ENCODE data around the gene SLIT3.
"Not testable (repeated sequence)": the region's sequence is repeated elsewhere in the genome, so short reads cannot be mapped to it uniquely, and the experiment has no call there.

Gene SLIT3

GRCh38 chr5:169149317-169149716 is 151.6 kb downstream of the SLIT3 start:
- H3K27ac ChIP-seq: no peak overlapping the region
- TF ChIP-seq, protein P1, sequence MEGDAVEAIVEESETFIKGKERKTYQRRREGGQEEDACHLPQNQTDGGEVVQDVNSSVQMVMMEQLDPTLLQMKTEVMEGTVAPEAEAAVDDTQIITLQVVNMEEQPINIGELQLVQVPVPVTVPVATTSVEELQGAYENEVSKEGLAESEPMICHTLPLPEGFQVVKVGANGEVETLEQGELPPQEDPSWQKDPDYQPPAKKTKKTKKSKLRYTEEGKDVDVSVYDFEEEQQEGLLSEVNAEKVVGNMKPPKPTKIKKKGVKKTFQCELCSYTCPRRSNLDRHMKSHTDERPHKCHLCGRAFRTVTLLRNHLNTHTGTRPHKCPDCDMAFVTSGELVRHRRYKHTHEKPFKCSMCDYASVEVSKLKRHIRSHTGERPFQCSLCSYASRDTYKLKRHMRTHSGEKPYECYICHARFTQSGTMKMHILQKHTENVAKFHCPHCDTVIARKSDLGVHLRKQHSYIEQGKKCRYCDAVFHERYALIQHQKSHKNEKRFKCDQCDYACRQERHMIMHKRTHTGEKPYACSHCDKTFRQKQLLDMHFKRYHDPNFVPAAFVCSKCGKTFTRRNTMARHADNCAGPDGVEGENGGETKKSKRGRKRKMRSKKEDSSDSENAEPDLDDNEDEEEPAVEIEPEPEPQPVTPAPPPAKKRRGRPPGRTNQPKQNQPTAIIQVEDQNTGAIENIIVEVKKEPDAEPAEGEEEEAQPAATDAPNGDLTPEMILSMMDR (conservative IDR thresholded peaks at IDR 0.05): peak; percentile 28; the same call in 1 of the 2 replicates

DNA sequence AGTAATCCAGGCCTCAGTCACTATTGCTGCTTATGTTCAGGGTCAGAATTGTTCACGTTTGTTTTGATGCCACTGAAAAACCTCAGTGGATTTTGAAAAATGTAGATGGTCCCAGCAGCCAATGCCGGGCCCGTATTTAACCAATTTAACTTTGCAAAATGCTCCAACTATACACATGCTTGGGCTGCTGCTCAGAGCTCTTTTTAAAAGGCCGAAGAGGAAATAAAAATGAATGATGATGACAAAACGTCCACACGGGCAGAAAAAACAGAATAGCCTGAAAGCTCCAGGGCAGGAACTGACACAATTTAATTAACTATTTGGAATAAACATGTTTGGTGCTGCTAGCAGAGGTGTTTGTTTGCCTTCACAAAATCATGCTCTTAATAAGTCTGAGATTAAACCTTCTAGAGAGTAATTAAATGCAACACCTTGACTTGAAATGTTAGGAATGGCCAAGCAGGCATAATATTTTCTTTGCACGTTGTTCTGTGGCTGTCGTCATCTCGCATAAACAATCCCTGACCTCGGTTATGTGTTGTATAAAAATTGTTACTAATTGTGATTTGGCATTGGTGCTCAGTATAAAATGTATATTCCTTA is 152.7 kb downstream of the SLIT3 start:
- TF ChIP-seq, protein P1 (conservative IDR thresholded peaks at IDR 0.05): no peak
- H3K27ac ChIP-seq: no peak overlapping the region

GRCh38 chr5:169147534-169147933 is 153.4 kb downstream of the SLIT3 start:
- no peak overlapping the region for H3K27ac ChIP-seq
- TF ChIP-seq, protein P1 (conservative IDR thresholded peaks at IDR 0.05): no peak

- TF ChIP-seq, protein P1 (conservative IDR thresholded peaks at IDR 0.05): no peak
- H3K27ac ChIP-seq: no peak overlapping the region
Observed at GRCh38 chr5:169146158-169146557, 154.8 kb downstream of the SLIT3 start.

GRCh38 chr5:169142264-169142970 is 158.5 kb downstream of the SLIT3 start:
- H3K27ac ChIP-seq: peak overlapping the region; percentile 43
- TF ChIP-seq, protein P1 (conservative IDR thresholded peaks at IDR 0.05): 0 out of 2 replicates have a peak, but pooled peaks have one; percentile 17

GRCh38 chr5:169140215-169140614 is 160.7 kb downstream of the SLIT3 start:
- not testable (repeated sequence) for H3K27ac ChIP-seq

GRCh38 chr5:169139480-169140050 is 161.4 kb downstream of the SLIT3 start:
- TF ChIP-seq, protein P1 (conservative IDR thresholded peaks at IDR 0.05): no peak

GRCh38 chr5:169133531-169133930 is 167.4 kb downstream of the SLIT3 start:
- TF ChIP-seq, protein P1 (conservative IDR thresholded peaks at IDR 0.05): no peak
- no peak overlapping the region for H3K27ac ChIP-seq

More at GRCh38 chr5:169139480-169140050, 161.4 kb downstream of the SLIT3 start:
- H3K27ac ChIP-seq: no peak overlapping the region; the same call in 1 of the 2 replicates

All from VCaP (cell line).